Measurements from ENCODE around the gene BTBD6. TPM values are rescaled to one million over a fixed set of nuclear protein-coding genes. Genes with fewer than 3 reads are reported as not detected.
A peak's percentile ranks its signal among the peaks of the same experiment; 100 is the strongest.

Gene BTBD6
- total RNA-seq (2022) = 29.7 and 30.1 TPM in 2 replicates
- percentile 44 among the genes with signal in this experiment for Bru-seq, nascent RNA
- BruChase-seq, experiment 1, labeled RNA remaining after a 6-hour chase = percentile 86 among the genes with signal in this experiment
- BruChase-seq, experiment 2, labeled RNA remaining after a 2-hour chase = percentile 75 among the genes with signal in this experiment
- long read RNA-seq, transcript BTBD6-206 (5 exons, 1,335 nt) = minor isoform, 5 of 76 reads
- long read RNA-seq, transcript BTBD6-203 (4 exons, 2,176 nt) = major isoform, 39 of 76 reads
- long read RNA-seq, transcript BTBD6-204 (3 exons, 2,195 nt) = minor isoform, 18 of 76 reads
- long read RNA-seq, partial matches to known transcripts = 9 of 76 reads
- long read RNA-seq, other reads (novel, unspliced or antisense) = 3 of 76 reads

DNA sequence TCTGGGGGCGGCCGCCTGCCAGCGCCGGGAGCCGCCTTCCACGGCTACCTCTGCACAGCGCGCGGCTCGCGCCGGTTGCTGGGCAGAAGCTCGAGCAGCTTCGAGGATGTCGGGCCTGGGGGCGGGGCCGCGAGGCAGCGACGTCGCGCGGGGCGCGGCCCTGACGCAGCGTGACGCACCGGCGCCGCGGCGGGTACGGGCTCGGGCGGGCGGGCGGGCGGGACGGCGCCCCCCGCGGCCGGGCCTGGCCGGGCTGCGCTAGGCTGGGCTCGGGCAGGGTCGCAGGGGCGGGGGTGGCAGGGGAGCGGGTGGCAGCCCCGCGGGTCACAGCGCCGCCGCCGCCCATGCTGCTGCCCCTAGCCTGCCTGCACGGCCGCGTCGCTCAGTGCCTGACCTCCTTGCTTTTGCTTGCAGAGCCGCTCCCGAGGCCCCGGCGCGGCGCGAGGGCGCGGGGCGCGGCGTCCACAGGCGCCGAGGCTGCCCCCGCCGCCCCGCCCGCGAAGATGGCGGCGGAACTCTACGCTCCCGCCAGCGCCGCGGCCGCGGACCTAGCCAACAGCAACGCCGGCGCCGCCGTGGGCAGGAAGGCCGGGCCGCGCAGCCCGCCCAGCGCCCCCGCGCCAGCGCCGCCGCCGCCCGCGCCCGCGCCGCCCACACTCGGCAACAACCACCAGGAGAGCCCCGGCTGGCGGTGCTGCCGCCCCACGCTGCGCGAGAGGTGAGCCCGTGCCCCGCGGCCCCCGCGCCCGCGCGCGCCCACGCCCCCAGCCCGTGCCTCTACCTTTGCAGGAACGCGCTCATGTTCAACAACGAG is at the start of gene BTBD6:
TSS of gene BTBD6 (plus strand) at position 166 of the 814 bp plus-strand sequence. CDS start at position 345, 179 bp downstream.
- peak; percentile 92 for DNase-seq
- no TSS peak for BruUV-seq (replicated peaks)
- no peak for TF ChIP-seq CTCF (IDR thresholded peaks at IDR 0.05; ENCODE audit: unreplicated experiment)
- intact Hi-C loops (cut with micrococcal nuclease; ENCODE audit: unreplicated experiment) = no loop called here
- no peaks in the 10 kb centered on the region for H3K9me3 Mint-ChIP-seq (ENCODE audit: low read depth, unreplicated experiment)
- H3K27me3 Mint-ChIP-seq (ENCODE audit: unreplicated experiment) = no peaks in the 10 kb centered on the region
- H3K27ac Mint-ChIP-seq (ENCODE audit: unreplicated experiment) = peak within 1 kb of the TSS; percentile 66
- peaks cover 37% of the 10 kb centered on the region for H3K36me3 Mint-ChIP-seq (ENCODE audit: insufficient read depth, unreplicated experiment)
- no peaks in the 10 kb centered on the region for H3K4me1 Mint-ChIP-seq (ENCODE audit: low read depth, unreplicated experiment)
- CTCF ChIA-PET = no interaction called here
- H3K4me3 Mint-ChIP-seq (ENCODE audit: low read depth, unreplicated experiment) = peak within 1 kb of the TSS; percentile 72

DNA sequence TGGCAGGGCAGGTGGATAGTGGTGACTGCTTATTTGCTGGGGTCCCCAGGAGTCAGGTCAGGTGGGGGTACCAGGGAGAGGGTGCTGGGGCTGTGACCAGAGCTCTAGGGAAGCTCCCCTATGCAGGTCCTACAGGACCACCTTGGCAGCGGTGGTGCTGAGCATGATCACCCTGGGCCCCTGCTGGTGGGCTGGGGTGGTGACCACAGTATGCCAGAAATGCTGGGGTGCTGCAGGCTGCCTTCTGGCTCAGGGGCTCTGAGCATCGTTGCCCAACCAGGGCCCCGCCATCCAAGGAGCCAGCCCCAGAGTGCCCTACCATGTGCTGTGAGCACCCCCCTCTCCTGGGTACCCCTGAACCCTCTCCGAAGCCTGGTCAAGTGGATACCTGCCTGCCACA is 49.7 kb upstream of the BTBD6 start:
- intact Hi-C loops (cut with micrococcal nuclease; ENCODE audit: unreplicated experiment) = no loop called here
- no peaks in the 10 kb centered on the region for H3K9me3 Mint-ChIP-seq (ENCODE audit: low read depth, unreplicated experiment)
- H3K27ac Mint-ChIP-seq (ENCODE audit: unreplicated experiment) = no peak overlapping the region
- peaks cover 20% of the 10 kb centered on the region for H3K4me1 Mint-ChIP-seq (ENCODE audit: low read depth, unreplicated experiment)
- no peak for DNase-seq
- BruUV-seq (replicated peaks) = no TSS peak
- TF ChIP-seq CTCF (IDR thresholded peaks at IDR 0.05; ENCODE audit: unreplicated experiment) = no peak
- H3K27me3 Mint-ChIP-seq (ENCODE audit: unreplicated experiment) = peaks cover 61% of the 10 kb centered on the region
- no peak overlapping the region for H3K4me3 Mint-ChIP-seq (ENCODE audit: low read depth, unreplicated experiment)
- H3K36me3 Mint-ChIP-seq (ENCODE audit: insufficient read depth, unreplicated experiment) = no peaks in the 10 kb centered on the region
- CTCF ChIA-PET = interaction anchor here (0.9 kb wide), 1 partner anchor 104 kb away, joined by 3 read pairs; no protein-coding TSS in a partner anchor

GRCh38 chr14:105199093-105199492 is 49.2 kb upstream of the BTBD6 start:
- Mint-ChIP-seq H3K27ac (ENCODE audit: unreplicated experiment) (no peak overlapping the region), H3K4me3 (ENCODE audit: low read depth, unreplicated experiment) (no peak overlapping the region), H3K36me3 (ENCODE audit: insufficient read depth, unreplicated experiment) (no peaks in the 10 kb centered on the region), H3K27me3 (ENCODE audit: unreplicated experiment) (peaks cover 56% of the 10 kb centered on the region), H3K4me1 (ENCODE audit: low read depth, unreplicated experiment) (peaks cover 18% of the 10 kb centered on the region), H3K9me3 (ENCODE audit: low read depth, unreplicated experiment) (no peaks in the 10 kb centered on the region)
- no peak for DNase-seq
- CTCF ChIA-PET = interaction anchor here (0.9 kb wide), 1 partner anchor 104 kb away, joined by 3 read pairs; no protein-coding TSS in a partner anchor
- intact Hi-C loops (cut with micrococcal nuclease; ENCODE audit: unreplicated experiment) = no loop called here
- no TSS peak for BruUV-seq (replicated peaks)
- no peak for TF ChIP-seq CTCF (IDR thresholded peaks at IDR 0.05; ENCODE audit: unreplicated experiment)

- Mint-ChIP-seq H3K36me3 (ENCODE audit: insufficient read depth, unreplicated experiment) (peaks cover 8% of the 10 kb centered on the region), H3K27me3 (ENCODE audit: unreplicated experiment) (peaks cover 46% of the 10 kb centered on the region), H3K9me3 (ENCODE audit: low read depth, unreplicated experiment) (no peaks in the 10 kb centered on the region), H3K4me1 (ENCODE audit: low read depth, unreplicated experiment) (peaks cover 15% of the 10 kb centered on the region), H3K27ac (ENCODE audit: unreplicated experiment) (no peak overlapping the region), H3K4me3 (ENCODE audit: low read depth, unreplicated experiment) (no peak overlapping the region)
- TF ChIP-seq CTCF (IDR thresholded peaks at IDR 0.05; ENCODE audit: unreplicated experiment) = no peak
- DNase-seq = no peak
- intact Hi-C loops (cut with micrococcal nuclease; ENCODE audit: unreplicated experiment) = no loop called here
- CTCF ChIA-PET = no interaction called here
- no TSS peak for BruUV-seq (replicated peaks)
Observed at GRCh38 chr14:105200074-105200473, 48.3 kb upstream of the BTBD6 start.
